HEK293 (cell line): ENCODE data around the gene TNFRSF14.

ENCODE experiments used
- FEZF1 ChIP-seq: fragments of 450-650 bp; formaldehyde crosslinking; IDR thresholded peaks from 2 replicates; pipeline ENCODE4 v1.5.1; 2016; ENCODE audit warnings: missing biosample characterization, missing genetic modification characterization
- GFI1B ChIP-seq: fragments of 450-650 bp; formaldehyde crosslinking; IDR thresholded peaks from 2 replicates; pipeline ENCODE4 v1.5.1; 2016; ENCODE audit warnings: missing biosample characterization, missing genetic modification characterization
- GLIS1 ChIP-seq: fragments of 450-650 bp; formaldehyde crosslinking; IDR thresholded peaks from 2 replicates; pipeline ENCODE4 v1.5.1; 2016; ENCODE audit warnings: missing biosample characterization, missing genetic modification characterization
- GLIS2 ChIP-seq: fragments of 450-650 bp; formaldehyde crosslinking; IDR thresholded peaks from 2 replicates; pipeline ENCODE4 v1.5.1; 2016; ENCODE audit warnings: missing biosample characterization, missing genetic modification characterization
- HOXA7 ChIP-seq: sonication (generic); formaldehyde crosslinking; IDR thresholded peaks from 2 replicates; pipeline ENCODE4 v1.8.1; 2022; ENCODE audit warnings: missing genetic modification reagents, borderline replicate concordance
- HOXD13 ChIP-seq: sonication (generic); formaldehyde crosslinking; IDR thresholded peaks from 2 replicates; pipeline ENCODE4 v1.8.0; 2022; ENCODE audit warnings: missing genetic modification reagents, borderline replicate concordance
- RBAK ChIP-seq: fragments of 450-650 bp; formaldehyde crosslinking; IDR thresholded peaks from 2 replicates; pipeline ENCODE4 v1.5.1; 2016; ENCODE audit warnings: missing biosample characterization, missing genetic modification characterization
- ZEB2 ChIP-seq: fragments of 450-650 bp; formaldehyde crosslinking; IDR thresholded peaks from 2 replicates; pipeline ENCODE4 v1.5.1; 2016; ENCODE audit warnings: missing biosample characterization, missing genetic modification characterization
- ZFP3 ChIP-seq: fragments of 450-650 bp; formaldehyde crosslinking; IDR thresholded peaks from 2 replicates; pipeline ENCODE4 v1.5.1; 2016; ENCODE audit warnings: low read depth, missing biosample characterization, missing genetic modification characterization
- ZFP41 ChIP-seq: fragments of 450-650 bp; formaldehyde crosslinking; IDR thresholded peaks from 2 replicates; pipeline ENCODE4 v1.5.1; 2016; ENCODE audit warnings: missing biosample characterization, missing genetic modification characterization, borderline replicate concordance
- ZNF155 ChIP-seq: fragments of 450-650 bp; formaldehyde crosslinking; IDR thresholded peaks from 2 replicates; pipeline ENCODE4 v1.5.1; 2016; ENCODE audit warnings: missing biosample characterization, missing genetic modification characterization
- ZNF174 ChIP-seq: fragments of 450-650 bp; formaldehyde crosslinking; IDR thresholded peaks from 2 replicates; pipeline ENCODE4 v1.5.0; 2017; ENCODE audit warnings: missing biosample characterization, mild to moderate bottlenecking, missing genetic modification characterization
- ZNF211 ChIP-seq: fragments of 450-650 bp; formaldehyde crosslinking; IDR thresholded peaks from 2 replicates; pipeline ENCODE4 v1.5.1; 2016; ENCODE audit warnings: low read depth, missing biosample characterization, missing genetic modification characterization
- ZNF266 ChIP-seq: fragments of 450-650 bp; formaldehyde crosslinking; IDR thresholded peaks from 2 replicates; pipeline ENCODE4 v1.5.1; 2016; ENCODE audit warnings: missing biosample characterization, missing genetic modification characterization, low read depth
- ZNF292 ChIP-seq: fragments of 450-650 bp; formaldehyde crosslinking; IDR thresholded peaks from 2 replicates; pipeline ENCODE4 v1.5.1; 2016; ENCODE audit warnings: low read depth, missing biosample characterization, missing genetic modification characterization, borderline replicate concordance
- ZNF350 ChIP-seq: fragments of 450-650 bp; formaldehyde crosslinking; IDR thresholded peaks from 2 replicates; pipeline ENCODE4 v1.5.0; 2017; ENCODE audit warnings: missing biosample characterization, mild to moderate bottlenecking, missing genetic modification characterization
- ZNF391 ChIP-seq: fragments of 450-650 bp; formaldehyde crosslinking; IDR thresholded peaks from 2 replicates; pipeline ENCODE4 v1.5.1; 2016; ENCODE audit warnings: low read depth, missing biosample characterization, missing genetic modification characterization, borderline replicate concordance
- ZNF416 ChIP-seq: fragments of 450-650 bp; formaldehyde crosslinking; IDR thresholded peaks from 2 replicates; pipeline ENCODE4 v1.5.1; 2016; ENCODE audit warnings: missing biosample characterization, missing genetic modification characterization
- ZNF521 ChIP-seq: fragments of 450-650 bp; formaldehyde crosslinking; IDR thresholded peaks from 2 replicates; pipeline ENCODE4 v1.5.1; 2017; ENCODE audit warnings: missing biosample characterization, mild to moderate bottlenecking, missing genetic modification characterization
- ZNF600 ChIP-seq: fragments of 450-650 bp; formaldehyde crosslinking; IDR thresholded peaks from 2 replicates; pipeline ENCODE4 v1.5.1; 2016; ENCODE audit warnings: missing biosample characterization, missing genetic modification characterization
- ZNF621 ChIP-seq: fragments of 450-650 bp; formaldehyde crosslinking; IDR thresholded peaks from 2 replicates; pipeline ENCODE4 v1.5.1; 2017; ENCODE audit warnings: missing biosample characterization, missing genetic modification characterization
- ZNF626 ChIP-seq: fragments of 450-650 bp; sonication (Bioruptor Pico); formaldehyde crosslinking; IDR thresholded peaks from 2 replicates; pipeline ENCODE4 v1.5.1; 2018; ENCODE audit warnings: missing biosample characterization, missing genetic modification characterization, inconsistent platforms
- ZNF660 ChIP-seq: fragments of 450-650 bp; IDR thresholded peaks from 2 replicates; pipeline ENCODE4 v1.5.1; 2018; ENCODE audit warnings: missing biosample characterization, mild to moderate bottlenecking, missing genetic modification characterization
- ZSCAN30 ChIP-seq: fragments of 450-650 bp; IDR thresholded peaks from 2 replicates; pipeline ENCODE4 v1.5.1; 2018; ENCODE audit warnings: missing biosample characterization, mild to moderate bottlenecking, missing genetic modification characterization, moderate library complexity
- TF ChIP-seq, protein P1 (sequence below): fragments of 450-650 bp; formaldehyde crosslinking; IDR thresholded peaks from 2 replicates; pipeline ENCODE4 v1.5.1; 2016; ENCODE audit warnings: missing biosample characterization, missing genetic modification characterization
- TF ChIP-seq, protein P2 (sequence below): fragments of 450-650 bp; formaldehyde crosslinking; IDR thresholded peaks from 2 replicates; pipeline ENCODE4 v1.5.1; 2016; ENCODE audit warnings: missing biosample characterization, missing genetic modification characterization
- TF ChIP-seq, protein P3 (sequence below): fragments of 450-650 bp; formaldehyde crosslinking; IDR thresholded peaks from 2 replicates; pipeline ENCODE4 v1.5.1; 2017; ENCODE audit warnings: missing biosample characterization, missing genetic modification characterization
- TF ChIP-seq, protein P4 (sequence below): fragments of 450-650 bp; formaldehyde crosslinking; IDR thresholded peaks from 2 replicates; pipeline ENCODE4 v1.5.1; 2016; ENCODE audit warnings: missing biosample characterization, missing genetic modification characterization
- TF ChIP-seq, protein P5 (sequence below): fragments of 450-650 bp; formaldehyde crosslinking; optimal IDR thresholded peaks from 2 replicates; pipeline ENCODE3; 2016; ENCODE audit warnings: missing biosample characterization, mild to moderate bottlenecking, missing genetic modification characterization

The TNFRSF14 gene

DNA sequence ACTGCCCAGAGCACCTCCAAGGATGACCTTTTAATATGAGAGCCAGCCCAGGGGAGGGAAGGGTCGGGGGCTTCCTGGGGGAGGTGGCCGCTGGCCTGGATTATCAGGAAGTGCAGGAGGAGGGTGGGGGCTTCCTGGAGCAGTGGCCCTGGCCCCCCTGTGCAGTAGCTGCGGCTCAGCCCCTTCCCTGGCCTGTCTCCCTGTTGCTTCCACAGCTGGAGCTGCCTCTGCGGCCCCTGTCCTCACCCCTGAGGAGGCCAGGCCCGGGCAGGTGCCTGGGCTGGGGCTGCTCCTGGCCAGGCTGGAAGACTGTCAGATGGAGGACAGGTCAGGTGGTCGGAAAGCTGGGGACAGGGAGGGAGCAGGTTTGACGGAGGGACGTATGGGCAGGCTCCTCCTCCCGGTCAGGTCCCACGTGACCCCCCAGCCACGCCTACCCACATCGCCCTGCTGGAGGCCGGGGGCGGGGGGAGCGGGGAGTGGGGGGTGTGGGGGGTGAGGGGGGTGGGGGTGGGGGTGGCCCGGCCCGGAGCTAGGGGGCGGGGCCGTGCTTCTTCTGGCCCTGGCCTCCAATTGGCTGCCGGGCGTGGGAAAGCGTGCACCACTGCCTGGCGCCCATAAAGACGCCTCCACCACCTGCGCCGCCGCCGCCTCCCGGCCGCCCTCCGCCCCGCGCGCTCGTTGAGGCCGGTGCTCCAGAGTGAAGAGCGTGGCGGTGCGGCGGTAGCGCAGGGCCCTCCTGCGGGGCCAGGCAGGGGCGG lies 10.2 kb upstream of the TNFRSF14 start (continued):
- TF ChIP-seq ZNF391 (no peak), ZNF521 (tag by site-specific recombination) (no peak), ZNF660 (tag by site-specific recombination) (no peak), ZNF621 (no peak), HOXD13 (no peak), ZNF266 (tag by site-specific recombination) (no peak), ZNF350 (tag by site-specific recombination) (no peak), GLIS1 (tag by site-specific recombination) (peak; percentile 24; the same call in 1 of the 2 replicates), ZNF211 (tag by site-specific recombination) (no peak), ZEB2 (peak; percentile 28; the same call in 1 of the 2 replicates), RBAK (tag by site-specific recombination) (no peak), ZFP3 (tag by site-specific recombination) (no peak), FEZF1 (no peak), ZNF600 (tag by site-specific recombination) (peak; percentile 91; the same call in 1 of the 2 replicates), ZNF626 (tag by site-specific recombination) (no peak), ZNF155 (tag by site-specific recombination) (no peak), ZSCAN30 (no peak), ZNF174 (no peak), ZNF292 (tag by site-specific recombination) (no peak), ZNF416 (tag by site-specific recombination) (no peak), HOXA7 (no peak), GLIS2 (tag by site-specific recombination) (peak; percentile 5; the same call in 1 of the 2 replicates), GFI1B (no peak), ZFP41 (tag by site-specific recombination) (no peak)
- TF ChIP-seq, protein P1, sequence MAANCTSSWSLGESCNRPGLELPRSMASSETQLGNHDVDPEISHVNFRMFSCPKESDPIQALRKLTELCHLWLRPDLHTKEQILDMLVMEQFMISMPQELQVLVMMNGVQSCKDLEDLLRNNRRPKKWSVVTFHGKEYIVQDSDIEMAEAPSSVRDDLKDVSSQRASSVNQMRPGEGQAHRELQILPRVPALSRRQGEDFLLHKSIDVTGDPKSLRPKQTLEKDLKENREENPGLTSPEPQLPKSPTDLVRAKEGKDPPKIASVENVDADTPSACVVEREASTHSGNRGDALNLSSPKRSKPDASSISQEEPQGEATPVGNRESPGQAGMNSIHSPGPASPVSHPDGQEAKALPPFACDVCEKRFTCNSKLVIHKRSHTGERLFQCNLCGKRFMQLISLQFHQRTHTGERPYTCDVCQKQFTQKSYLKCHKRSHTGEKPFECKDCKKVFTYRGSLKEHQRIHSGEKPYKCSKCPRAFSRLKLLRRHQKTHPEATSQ, result no peak
- TF ChIP-seq, protein P2, sequence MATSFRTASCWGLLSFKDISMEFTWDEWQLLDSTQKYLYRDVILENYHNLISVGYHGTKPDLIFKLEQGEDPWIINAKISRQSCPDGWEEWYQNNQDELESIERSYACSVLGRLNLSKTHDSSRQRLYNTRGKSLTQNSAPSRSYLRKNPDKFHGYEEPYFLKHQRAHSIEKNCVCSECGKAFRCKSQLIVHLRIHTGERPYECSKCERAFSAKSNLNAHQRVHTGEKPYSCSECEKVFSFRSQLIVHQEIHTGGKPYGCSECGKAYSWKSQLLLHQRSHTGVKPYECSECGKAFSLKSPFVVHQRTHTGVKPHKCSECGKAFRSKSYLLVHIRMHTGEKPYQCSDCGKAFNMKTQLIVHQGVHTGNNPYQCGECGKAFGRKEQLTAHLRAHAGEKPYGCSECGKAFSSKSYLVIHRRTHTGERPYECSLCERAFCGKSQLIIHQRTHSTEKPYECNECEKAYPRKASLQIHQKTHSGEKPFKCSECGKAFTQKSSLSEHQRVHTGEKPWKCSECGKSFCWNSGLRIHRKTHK (tag by site-specific recombination), result no peak
- TF ChIP-seq, protein P3, sequence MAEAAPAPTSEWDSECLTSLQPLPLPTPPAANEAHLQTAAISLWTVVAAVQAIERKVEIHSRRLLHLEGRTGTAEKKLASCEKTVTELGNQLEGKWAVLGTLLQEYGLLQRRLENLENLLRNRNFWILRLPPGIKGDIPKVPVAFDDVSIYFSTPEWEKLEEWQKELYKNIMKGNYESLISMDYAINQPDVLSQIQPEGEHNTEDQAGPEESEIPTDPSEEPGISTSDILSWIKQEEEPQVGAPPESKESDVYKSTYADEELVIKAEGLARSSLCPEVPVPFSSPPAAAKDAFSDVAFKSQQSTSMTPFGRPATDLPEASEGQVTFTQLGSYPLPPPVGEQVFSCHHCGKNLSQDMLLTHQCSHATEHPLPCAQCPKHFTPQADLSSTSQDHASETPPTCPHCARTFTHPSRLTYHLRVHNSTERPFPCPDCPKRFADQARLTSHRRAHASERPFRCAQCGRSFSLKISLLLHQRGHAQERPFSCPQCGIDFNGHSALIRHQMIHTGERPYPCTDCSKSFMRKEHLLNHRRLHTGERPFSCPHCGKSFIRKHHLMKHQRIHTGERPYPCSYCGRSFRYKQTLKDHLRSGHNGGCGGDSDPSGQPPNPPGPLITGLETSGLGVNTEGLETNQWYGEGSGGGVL (tag by site-specific recombination), result peak; percentile 68
- TF ChIP-seq, protein P4, sequence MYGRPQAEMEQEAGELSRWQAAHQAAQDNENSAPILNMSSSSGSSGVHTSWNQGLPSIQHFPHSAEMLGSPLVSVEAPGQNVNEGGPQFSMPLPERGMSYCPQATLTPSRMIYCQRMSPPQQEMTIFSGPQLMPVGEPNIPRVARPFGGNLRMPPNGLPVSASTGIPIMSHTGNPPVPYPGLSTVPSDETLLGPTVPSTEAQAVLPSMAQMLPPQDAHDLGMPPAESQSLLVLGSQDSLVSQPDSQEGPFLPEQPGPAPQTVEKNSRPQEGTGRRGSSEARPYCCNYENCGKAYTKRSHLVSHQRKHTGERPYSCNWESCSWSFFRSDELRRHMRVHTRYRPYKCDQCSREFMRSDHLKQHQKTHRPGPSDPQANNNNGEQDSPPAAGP, result no peak; the same call in 1 of the 2 replicates
- TF ChIP-seq, protein P5, sequence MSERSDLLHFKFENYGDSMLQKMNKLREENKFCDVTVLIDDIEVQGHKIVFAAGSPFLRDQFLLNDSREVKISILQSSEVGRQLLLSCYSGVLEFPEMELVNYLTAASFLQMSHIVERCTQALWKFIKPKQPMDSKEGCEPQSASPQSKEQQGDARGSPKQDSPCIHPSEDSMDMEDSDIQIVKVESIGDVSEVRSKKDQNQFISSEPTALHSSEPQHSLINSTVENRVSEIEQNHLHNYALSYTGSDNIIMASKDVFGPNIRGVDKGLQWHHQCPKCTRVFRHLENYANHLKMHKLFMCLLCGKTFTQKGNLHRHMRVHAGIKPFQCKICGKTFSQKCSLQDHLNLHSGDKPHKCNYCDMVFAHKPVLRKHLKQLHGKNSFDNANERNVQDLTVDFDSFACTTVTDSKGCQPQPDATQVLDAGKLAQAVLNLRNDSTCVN, result no peak
